Activated CD4-positive, alpha-beta T cell treated with anti-CD3 and anti-CD28 coated beads, Interleukin-2, amount 50 U/mL, for 24 hours (primary cell): ENCODE measurements around the gene BIRC6.
"Not testable (repeated sequence)": the region's sequence is repeated elsewhere in the genome, so short reads cannot be mapped to it uniquely, and the experiment has no call there.

Experiments used
- DNase-seq, 2 donors: peaks; one replicate each; pipeline ENCODE4 v3.0.0-alpha.2; 2020; ENCODE audit warnings: low read depth in 1 of 2, low spot score in 1 of 2

Gene BIRC6

DNA sequence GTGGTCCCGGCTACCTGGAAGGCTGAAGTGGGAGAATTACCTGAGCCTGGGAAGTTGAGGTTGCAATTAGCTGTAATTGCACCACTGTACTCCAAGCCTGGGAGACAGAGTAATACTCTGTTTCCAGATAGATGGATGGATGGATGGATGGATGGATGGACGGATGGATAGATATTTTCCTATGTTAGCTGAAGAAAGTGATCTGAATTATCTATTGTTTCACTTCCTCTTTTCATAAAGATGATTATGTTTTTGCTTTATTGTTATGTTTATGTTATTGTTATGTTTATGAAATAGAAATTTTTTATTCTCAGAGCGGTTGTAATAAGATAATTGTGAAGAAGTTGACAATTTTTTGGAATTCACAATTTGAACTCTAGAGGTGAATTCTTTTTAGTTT lies 237.8 kb downstream of the BIRC6 start:
- no peak for DNase-seq

- DNase-seq, result no peak
These were observed 254.5 kb downstream of the BIRC6 start for GRCh38 chr2:32611366-32611765.

GRCh38 chr2:32611771-32612170 lies 254.9 kb downstream of the BIRC6 start:
- DNase-seq, result no peak

GRCh38 chr2:32614084-32614483 lies 257.3 kb downstream of the BIRC6 start:
- DNase-seq, result no peak

DNA sequence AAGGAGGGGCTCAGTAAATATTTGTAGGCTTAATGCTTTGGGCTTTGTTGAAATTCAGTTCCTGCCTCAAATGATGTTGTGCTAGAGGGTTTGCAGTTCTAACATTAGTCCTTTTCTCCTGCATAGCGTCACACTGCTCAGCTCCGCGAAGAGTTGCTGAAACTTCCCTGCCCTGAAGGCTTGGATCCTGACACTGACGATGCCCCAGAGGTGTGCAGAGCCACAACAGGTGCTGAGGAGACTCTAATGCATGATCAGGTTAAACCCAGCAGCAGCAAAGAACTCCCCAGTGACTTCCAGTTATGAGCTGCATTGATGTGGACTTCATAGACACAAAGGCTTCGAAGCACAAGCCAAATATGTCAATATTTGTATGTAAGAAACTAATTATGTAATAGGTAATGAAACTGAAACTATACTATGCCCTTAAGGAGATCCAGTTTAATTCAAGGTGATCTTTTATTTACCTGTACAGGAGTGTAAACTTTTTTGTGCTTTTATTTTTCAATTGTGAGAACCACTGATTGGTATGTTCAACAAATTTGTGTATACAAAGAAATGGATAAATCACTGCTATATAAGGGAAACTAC lies 260.9 kb downstream of the BIRC6 start:
- no peak for DNase-seq

DNA sequence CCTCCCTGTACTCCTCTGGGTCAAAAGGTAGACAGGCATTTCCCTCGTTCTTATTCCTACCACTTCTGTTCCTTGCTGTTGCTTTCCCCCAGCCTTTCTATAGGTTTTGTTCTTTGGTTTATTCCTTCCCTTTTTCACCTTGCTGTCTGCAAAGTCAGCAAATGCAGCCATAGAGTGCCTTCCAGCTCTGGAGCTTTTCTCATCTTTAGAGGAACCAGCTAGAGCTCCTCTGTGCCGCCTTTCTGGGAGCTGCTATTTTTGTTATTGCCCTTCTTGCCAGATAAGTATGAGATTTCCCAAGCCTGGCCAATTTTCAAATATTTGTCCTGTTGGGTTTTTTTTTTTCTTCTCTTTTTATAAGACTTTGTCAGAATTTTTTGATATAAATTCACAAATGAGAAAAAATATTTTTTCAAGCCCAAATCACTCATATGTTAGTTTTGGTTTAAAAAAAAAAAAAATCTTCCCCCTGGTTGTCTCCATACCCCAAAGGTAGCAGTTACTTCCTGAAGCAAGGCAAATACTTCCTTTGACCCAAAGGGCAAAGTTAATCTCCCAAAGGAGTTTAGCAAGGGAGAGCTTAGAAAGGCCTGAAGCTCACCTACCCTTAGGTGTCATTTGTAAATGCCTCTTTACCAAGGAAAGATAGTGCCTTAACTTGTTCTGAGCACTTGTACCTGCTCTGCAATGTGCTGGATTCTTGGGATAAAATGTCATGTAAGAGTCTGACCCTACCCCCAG lies 265.9 kb downstream of the BIRC6 start:
- no peak for DNase-seq

- no peak for DNase-seq
These were observed 266.5 kb downstream of the BIRC6 start for GRCh38 chr2:32623311-32623706.

GRCh38 chr2:32624812-32625211 lies 268.0 kb downstream of the BIRC6 start:
- DNase-seq, result no peak

DNA sequence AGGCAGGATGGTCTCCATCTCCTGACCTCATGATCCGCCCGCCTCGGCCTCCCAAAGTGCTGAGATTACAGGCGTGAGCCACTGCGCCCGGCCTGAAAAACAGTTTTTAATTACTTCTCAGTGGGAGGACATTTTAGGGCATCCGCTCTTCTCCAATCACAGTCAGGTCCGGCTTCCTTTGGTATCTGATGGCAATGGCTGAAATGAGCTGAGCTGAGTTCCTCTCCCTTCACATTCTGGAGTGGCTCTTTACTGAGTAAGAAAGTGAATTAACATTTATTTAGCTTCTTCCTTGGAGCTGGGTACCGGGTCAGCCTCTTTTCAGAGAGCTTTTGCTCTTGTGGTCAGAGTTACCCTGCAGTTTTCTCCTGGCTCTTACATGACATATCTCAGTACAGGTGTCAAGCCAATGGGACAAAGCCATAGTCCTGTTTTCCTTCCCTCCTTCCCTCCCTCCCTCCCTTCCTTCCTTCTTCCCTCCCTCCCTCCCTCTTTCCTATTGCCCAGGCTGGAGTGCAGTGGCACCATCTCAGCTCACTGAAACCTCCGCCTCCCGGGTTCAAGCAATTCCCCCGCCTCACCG lies 269.9 kb downstream of the BIRC6 start:
- no peak for DNase-seq

- DNase-seq, result peak in 1 of 2 donors; percentile 19
These were observed 270.6 kb downstream of the BIRC6 start for GRCh38 chr2:32627441-32627813.

- DNase-seq, result peak; percentile 89 to 94
These were observed 271.2 kb downstream of the BIRC6 start, which contains the start of gene TTC27 for GRCh38 chr2:32627814-32628579. Gene TTC27, plus strand, starts transcription at chr2:32628050. Its CDS starts 243 bp downstream, at chr2:32628293.

GRCh38 chr2:32632089-32632488 lies 275.3 kb downstream of the BIRC6 start:
- DNase-seq, result peak in 1 of 2 donors; percentile 16

- no peak for DNase-seq
These were observed 276.2 kb downstream of the BIRC6 start for GRCh38 chr2:32633040-32633439.

- not testable (repeated sequence) for DNase-seq
These were observed 281.7 kb downstream of the BIRC6 start for GRCh38 chr2:32638548-32638947.

- DNase-seq, result no peak
These were observed 284.4 kb downstream of the BIRC6 start for GRCh38 chr2:32641180-32641579.

- DNase-seq, result no peak
These were observed 290.4 kb downstream of the BIRC6 start for GRCh38 chr2:32647180-32647651.

- no peak for DNase-seq
These were observed 295.9 kb downstream of the BIRC6 start for GRCh38 chr2:32652555-32653209.

DNA sequence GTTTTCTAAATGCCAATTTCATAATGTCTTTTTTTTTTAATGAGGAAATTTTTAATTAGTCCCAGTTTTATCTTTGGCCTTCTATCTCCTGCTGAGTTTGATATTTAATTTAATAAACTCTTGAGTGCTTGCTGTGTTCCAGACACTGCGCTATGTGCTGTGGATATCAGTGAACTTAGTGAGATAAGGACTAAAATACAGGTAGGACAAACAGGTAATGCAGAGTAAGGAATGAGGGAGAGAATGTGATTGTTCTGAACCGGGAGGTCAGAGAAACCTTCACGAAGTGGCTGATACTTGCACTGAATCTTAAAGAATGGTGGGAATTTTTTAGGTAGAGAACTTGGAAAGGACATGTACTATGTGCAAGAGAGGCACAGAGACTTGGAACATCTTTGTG lies 299.2 kb downstream of the BIRC6 start:
- no peak for DNase-seq

- no peak for DNase-seq
These were observed 307.0 kb downstream of the BIRC6 start for GRCh38 chr2:32663864-32664263.

DNA sequence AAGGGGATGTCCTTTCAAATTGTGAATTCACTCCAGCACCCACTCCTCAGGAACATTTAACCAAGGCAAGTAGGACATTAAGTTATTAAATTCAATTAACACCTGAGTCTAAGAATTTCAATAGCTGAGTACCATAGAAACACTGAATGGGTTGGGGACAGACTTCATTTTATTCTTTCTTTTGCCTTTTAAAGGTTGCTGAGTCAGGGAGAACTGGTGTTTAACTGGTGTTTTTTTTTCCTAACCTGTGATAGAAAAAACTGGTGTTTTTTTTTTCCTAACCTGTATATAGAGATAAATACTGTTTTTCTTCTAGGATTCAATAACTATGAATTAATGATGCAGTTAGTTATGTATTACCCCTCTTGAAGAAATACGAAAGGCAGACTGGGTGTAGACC lies 309.9 kb downstream of the BIRC6 start:
- DNase-seq, result no peak

DNA sequence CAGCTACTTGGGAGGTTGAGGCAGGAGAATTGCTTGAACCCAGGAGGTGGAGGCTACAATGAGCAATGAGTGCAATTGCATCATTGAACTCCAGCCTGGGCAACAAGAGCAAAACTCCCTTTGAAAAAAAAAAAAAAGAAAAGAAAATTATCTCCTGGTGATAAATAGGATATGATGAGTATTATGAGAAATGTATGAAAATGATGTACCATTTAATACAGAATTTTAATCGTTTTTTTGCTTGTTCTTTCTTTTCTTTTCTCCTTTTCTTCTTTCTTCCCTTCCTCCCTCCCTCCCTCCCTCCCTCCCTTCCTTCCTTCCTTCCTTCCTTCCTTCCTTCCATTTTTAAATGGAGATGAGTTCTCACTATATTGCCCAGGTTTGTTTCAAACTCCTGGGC lies 311.4 kb downstream of the BIRC6 start:
- no peak for DNase-seq
